K562 (cell line): Measurements from ENCODE around the gene TAF5L. TPM values are rescaled to one million over a fixed set of nuclear protein-coding genes. Genes with fewer than 3 reads are reported as not detected.
A peak's percentile ranks its signal among the peaks of the same experiment; 100 is the strongest.

Experiments
- ATAC-seq: fragments of 200-7000 bp; cut with Tn5 transposase; 3 replicates; pipeline ENCODE4 v1.9.1; 2020; ENCODE audit warnings: moderate library complexity
- BruUV-seq: library from RNA; stranded (reverse); fragments of 400-500 nt; replicated peaks from 2 replicates; lab custom pipeline; 2021; lab: Mats Ljungman, UMichigan
- CTCF ChIA-PET: fragments of 300-600 bp; formaldehyde crosslinking; extraction: SDS; loops from one replicate; lab custom pipeline; 2021; ENCODE audit warnings: low intra/inter-chr PET ratio; lab: Yijun Ruan, JAX
- POLR2A ChIA-PET: fragments of 300-600, 350-650 bp; sonication (Branson Sonifier 250); formaldehyde crosslinking; extraction: SDS; loops from one replicate; lab custom pipeline; 2021; ENCODE audit warnings: antibody characterized with exemption, inconsistent platforms; lab: Yijun Ruan, JAX
- DNase-seq, 4 experiments: peaks; one replicate each; pipeline versions ENCODE4 v3.0.0 to v3.0.0-alpha.2; 2011 to 2018; ENCODE audit warnings: low spot score in 3 of 4, mixed read lengths in 3 of 4; ENCODE audit errors: extremely low read depth in 1 of 4
- FAIRE-seq: peaks from 2 replicates; lab custom pipeline; 2011; peaks lifted over from hg19 to GRCh38; lab: Jason Lieb, UNC
- H2AFZ ChIP-seq: 2 replicates; pipeline ENCODE4 v1.6.0; 2011; ENCODE audit warnings: low read depth, low read length, control low read depth, inconsistent platforms
- H3K27ac ChIP-seq: fragments of 200-600 bp; 3 replicates; pipeline ENCODE4 v1.8.0; 2011; ENCODE audit warnings: low read depth, mild to moderate bottlenecking, control low read depth, inconsistent platforms, low read length, moderate library complexity, mixed read lengths; ENCODE audit errors: extremely low read depth
- H3K27me3 ChIP-seq, 2 experiments: fragments of 300-600 bp in 1 of 2; 2 replicates in 1 of 2; 3 replicates in 1 of 2; pipeline versions ENCODE4 v1.6.0 to v1.8.0; 2011; ENCODE audit warnings: inconsistent platforms in 2 of 2, low read length in 2 of 2, mild to moderate bottlenecking in 1 of 2, mixed read lengths in 1 of 2, moderate library complexity in 1 of 2; ENCODE audit not compliant: control insufficient read depth in 2 of 2, insufficient read depth in 2 of 2
- H3K36me3 ChIP-seq: fragments of 300-600 bp; 3 replicates; pipeline ENCODE4 v1.8.0; 2011; ENCODE audit warnings: mild to moderate bottlenecking, low read length, inconsistent platforms; ENCODE audit not compliant: control insufficient read depth, insufficient read depth
- H3K4me1 ChIP-seq, 2 experiments: fragments of 200-600 bp in 1 of 2; replicated peaks in 1 of 2; 2 replicates in 1 of 2; 3 replicates in 1 of 2; pipeline versions ENCODE4 v1.5.1 to v1.8.0; 2011; ENCODE audit warnings: inconsistent platforms in 2 of 2, low read length in 2 of 2, mild to moderate bottlenecking in 1 of 2, mixed read lengths in 1 of 2, moderate library complexity in 1 of 2; ENCODE audit not compliant: control insufficient read depth in 2 of 2, insufficient read depth in 2 of 2
- H3K4me2 ChIP-seq: 2 replicates; pipeline ENCODE4 v1.6.1; 2011; ENCODE audit warnings: low read length, control low read depth, inconsistent platforms, mixed read lengths; ENCODE audit not compliant: insufficient read depth
- H3K4me3 ChIP-seq: fragments of 200-600 bp; sonication (generic), shearing (Covaris generic); 2 replicates; pipeline ENCODE4 v1.5.1; 2016; ENCODE audit warnings: control low read depth, inconsistent platforms
- H3K79me2 ChIP-seq: fragments of 200-600 bp; 3 replicates; pipeline ENCODE4 v1.8.0; 2011; ENCODE audit warnings: low read length, inconsistent platforms; ENCODE audit not compliant: control insufficient read depth, insufficient read depth
- H3K9ac ChIP-seq, 2 experiments: 2 replicates each; pipeline versions ENCODE4 v1.6.0 to v1.6.1; 2011; ENCODE audit warnings: low read depth in 2 of 2, low read length in 2 of 2, control low read depth in 1 of 2, inconsistent platforms in 1 of 2, mild to moderate bottlenecking in 1 of 2, mixed read lengths in 1 of 2; ENCODE audit not compliant: insufficient read depth in 1 of 2
- H3K9me1 ChIP-seq: one replicate; pipeline ENCODE4 v1.6.0; 2011; ENCODE audit warnings: inconsistent platforms, mild to moderate bottlenecking, low read length, moderate library complexity; ENCODE audit not compliant: control insufficient read depth, insufficient read depth
- H3K9me3 ChIP-seq: replicated peaks from 2 replicates; pipeline ENCODE4 v1.5.1; 2011; ENCODE audit warnings: low read depth, low read length, inconsistent platforms; ENCODE audit not compliant: control insufficient read depth, insufficient read depth
- H4K20me1 ChIP-seq: replicated peaks from 2 replicates; pipeline ENCODE4 v1.6.1; 2011; ENCODE audit warnings: low read length, inconsistent platforms, mixed read lengths; ENCODE audit not compliant: control insufficient read depth, insufficient read depth
- CEBPG ChIP-seq, 3 experiments: fragments of 200-800 bp in 1 of 3; sonication (Bioruptor generic) in 1 of 3; sonication (generic) in 1 of 3; formaldehyde crosslinking in 1 of 3; IDR thresholded peaks in 2 of 3; conservative IDR thresholded peaks in 1 of 3; 2 replicates each; pipeline versions ENCODE4 v1.6.1 to v1.8.0; 2016 to 2022; ENCODE audit warnings: missing compliant biosample characterization in 2 of 3, missing genetic modification characterization in 2 of 3, mild to moderate bottlenecking in 1 of 3, missing genetic modification reagents in 1 of 3
- HDAC2 ChIP-seq: fragments of 450-650 bp; IDR thresholded peaks from 2 replicates; pipeline ENCODE4 v1.6.1; 2016; ENCODE audit warnings: mild to moderate bottlenecking
- SUPT5H ChIP-seq: fragments of 450-650 bp; IDR thresholded peaks from 2 replicates; pipeline ENCODE4 v1.6.1; 2016
- ZNF780A ChIP-seq: fragments of 250-450 bp; sonication (Bioruptor Pico); IDR thresholded peaks from 2 replicates; pipeline ENCODE4 v1.5.0; 2021; ENCODE audit warnings: mild to moderate bottlenecking
- WGBS: fragments of 100-300 bp; shearing (Covaris generic); methylation state at CpG from one replicate; pipeline ENCODE4 v1.1.6; 2016; ENCODE audit warnings: low coverage, mixed read lengths; ENCODE audit not compliant: insufficient coverage; ENCODE audit errors: missing lambda C conversion rate; 5-methylcytosine and 5-hydroxymethylcytosine counted together
- in situ Hi-C: fragments of 300-500 bp; cut with MboI; formaldehyde crosslinking; loops from 4 replicates; pipeline ENCODE4 v1.15.0; 2018; ENCODE audit warnings: inconsistent platforms, mixed read lengths
- intact Hi-C: fragments of 100-400 bp; cut with micrococcal nuclease; formaldehyde crosslinking; loops from 2 replicates; pipeline ENCODE4 v1.14.2; 2022
- polyA plus RNA-seq, 8 experiments: library from polyadenylated mRNA; depleted of rRNA in 4 of 8; stranded (reverse) in 5 of 8; unstranded in 3 of 8; fragments of >200 nt; fragmentation: Nextera tagmentation in 2 of 8; fragmentation: Illumina TruSeq in 1 of 8; extraction: Ambion mirVana in 2 of 8; extraction: Trizol in 1 of 8; gene quantifications; 2 replicates each; pipeline versions ENCODE4 v1.2.1 to v1.2.3, GENCODE V29; 2011 to 2014; ENCODE audit warnings: inconsistent platforms in 1 of 8, missing spikeins in 1 of 8
- total RNA-seq, 7 experiments: library from RNA; depleted of rRNA in 6 of 7; stranded (reverse); fragments of >200 nt in 6 of 7; fragmentation: Illumina TruSeq in 2 of 7; extraction: Trizol in 2 of 7; gene quantifications; 2 replicates each; pipeline versions ENCODE4 v1.2.1 to v1.2.3, GENCODE V29; 2011 to 2021; ENCODE audit warnings: low replicate concordance in 1 of 7

The TAF5L gene
- total and polyA plus RNA-seq, 9 of the 15 experiments (the other 6 are each of a cell fraction or from before 2014, with no cell fraction given) = 2.2 to 34.2 (median 23.3) TPM

DNA sequence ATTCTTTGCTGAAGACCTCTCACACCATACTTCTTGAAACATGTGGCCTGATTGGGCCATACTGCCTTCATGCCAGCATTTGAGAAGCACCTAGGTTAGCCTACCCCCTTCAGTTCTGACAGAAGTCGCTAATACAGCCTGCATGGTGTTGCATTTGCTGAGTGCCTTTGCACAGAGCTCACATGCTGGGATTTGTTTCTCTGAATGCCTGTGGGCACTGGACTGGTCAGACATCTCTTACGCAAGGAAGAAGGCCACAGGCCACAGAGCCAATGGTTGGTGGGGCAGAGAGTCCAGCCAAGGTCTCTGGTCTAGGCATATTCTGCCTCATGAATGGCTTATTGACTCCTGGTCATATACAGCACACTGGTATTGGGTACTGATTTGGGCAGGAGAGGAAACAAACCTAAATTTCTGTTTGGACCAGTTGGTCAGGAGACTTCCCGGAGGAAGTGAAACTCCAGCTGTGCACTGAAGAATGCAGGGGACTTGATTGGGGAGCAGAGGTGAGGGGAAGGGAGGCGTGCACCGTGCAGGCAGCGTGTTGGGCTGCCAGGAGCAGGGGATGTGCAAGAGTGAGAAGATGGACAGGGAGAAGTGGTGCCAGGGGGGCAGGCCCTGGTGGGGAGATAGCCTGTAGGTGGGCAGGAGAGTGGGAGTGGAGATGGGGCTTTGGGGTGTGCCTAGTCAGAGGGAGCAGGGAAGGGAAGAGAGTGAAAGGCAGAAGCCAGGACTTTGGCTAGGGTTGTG lies 18.2 kb upstream of the TAF5L start:
- Histone ChIP-seq H3K9ac (0 out of 4 replicates have a peak overlapping the region, but pooled peaks of 1 of the 2 experiments have one; percentile 10), H2AFZ (no peak overlapping the region), H3K79me2 (peaks cover 35% of the 10 kb centered on the region), H3K27me3 (no peaks in the 10 kb centered on the region), H3K4me2 (no peak overlapping the region), H3K9me1 (no peaks in the 10 kb centered on the region), H3K4me1 (no peaks in the 10 kb centered on the region), H3K36me3 (peaks cover 94% of the 10 kb centered on the region), H3K9me3 (no peaks in the 10 kb centered on the region), H4K20me1 (peaks cover 12% of the 10 kb centered on the region; the same call in 1 of the 2 replicates), H3K4me3 (no peak overlapping the region), H3K27ac (no peak overlapping the region)
- intact Hi-C loops = no loop called here
- TF ChIP-seq CEBPG (CRISPR knock-in tag; IDR thresholded peaks at IDR 0.05) (no peak), CEBPG (tag; conservative IDR thresholded peaks at IDR 0.05 in 1 of 2, IDR thresholded peaks at IDR 0.05 in 1 of 2) (no peak), SUPT5H (peak; percentile 22; the same call in 1 of the 2 replicates)
- BruUV-seq = no TSS peak
- no peak for ATAC-seq
- ChIA-PET POLR2A (no interaction called here), CTCF (no interaction called here)
- DNase-seq = no peak
- WGBS = 95% methylated on average over 6 of the region's 6 CpGs
- FAIRE-seq = no peak
- in situ Hi-C loops = no loop called here

DNA sequence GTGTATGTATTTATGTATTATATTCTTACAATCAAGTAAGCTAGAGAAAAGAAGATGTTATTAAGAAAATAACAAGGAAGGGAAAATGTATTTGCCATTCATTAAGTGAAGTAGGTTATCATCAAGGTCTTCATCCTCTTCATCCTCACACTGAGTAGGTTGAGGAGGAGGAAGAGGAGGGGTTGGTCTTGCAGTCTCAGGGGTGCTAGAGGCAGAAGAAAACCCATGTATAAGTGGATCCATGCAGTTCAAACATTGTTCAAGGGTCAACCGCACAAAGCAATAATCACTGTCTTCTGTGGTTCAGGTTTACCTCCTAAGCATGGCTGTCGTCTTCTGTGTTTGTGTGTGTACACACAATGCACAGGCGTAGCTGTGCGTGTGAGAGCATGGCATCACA lies 17.0 kb upstream of the TAF5L start:
- DNase-seq (no peak), FAIRE-seq (no peak), ATAC-seq (no peak)
- peaks cover 91% of the 10 kb centered on the region for H3K36me3 ChIP-seq
- peaks cover 12% of the 10 kb centered on the region; the same call in 1 of the 2 replicates for H4K20me1 ChIP-seq
- no peak overlapping the region for H2AFZ ChIP-seq
- no peaks in the 10 kb centered on the region for H3K9me1 ChIP-seq
- no TSS peak for BruUV-seq
- no peaks in the 10 kb centered on the region for H3K27me3 ChIP-seq
- intact Hi-C loops = no loop called here
- no peak overlapping the region for H3K4me2 ChIP-seq
- ChIA-PET POLR2A (no interaction called here), CTCF (no interaction called here)
- H3K4me1 ChIP-seq = no peaks in the 10 kb centered on the region
- H3K79me2 ChIP-seq = peaks cover 43% of the 10 kb centered on the region
- no peaks in the 10 kb centered on the region for H3K9me3 ChIP-seq
- no peak overlapping the region for H3K27ac ChIP-seq
- TF ChIP-seq HDAC2 (no peak), ZNF780A (CRISPR knock-in tag) (no peak)
- no peak overlapping the region for H3K4me3 ChIP-seq
- in situ Hi-C loops = no loop called here
- WGBS = 92% methylated on average over 4 of the region's 4 CpGs
- no peak overlapping the region for H3K9ac ChIP-seq
